ENCODE data around the gene LRMDA. TPM values are rescaled to one million over a fixed set of nuclear protein-coding genes. Genes with fewer than 3 reads are reported as not detected.
"Not testable (repeated sequence)": the region's sequence is repeated elsewhere in the genome, so short reads cannot be mapped to it uniquely, and the experiment has no call there.

Gene LRMDA
- total RNA-seq, 2 experiments from 2014 or later: not detected

GRCh38 chr10:76577455-76577854 is 1146.0 kb downstream of the LRMDA start:
- Mint-ChIP-seq H3K27ac (no peak overlapping the region), H3K27me3 (ENCODE audit: low read depth) (no peaks in the 10 kb centered on the region), H3K4me3 (no peak overlapping the region), H3K4me1 (ENCODE audit: low read depth) (no peaks in the 10 kb centered on the region), H3K36me3 (ENCODE audit: low read depth) (no peaks in the 10 kb centered on the region), H3K9me3 (no peaks in the 10 kb centered on the region)
- DNase-seq: no peak
- CTCF ChIA-PET: no interaction called here
- intact Hi-C loops (cut with micrococcal nuclease): no loop called here

- no peaks in the 10 kb centered on the region for H3K9me3 Mint-ChIP-seq
- H3K4me1 Mint-ChIP-seq (ENCODE audit: low read depth): no peaks in the 10 kb centered on the region
- no peak for DNase-seq
- CTCF ChIA-PET: no interaction called here
- intact Hi-C loops (cut with micrococcal nuclease): no loop called here
- no peaks in the 10 kb centered on the region for H3K27me3 Mint-ChIP-seq (ENCODE audit: low read depth)
- no peaks in the 10 kb centered on the region for H3K36me3 Mint-ChIP-seq (ENCODE audit: low read depth)
- no peak overlapping the region for H3K27ac Mint-ChIP-seq
- no peak overlapping the region for H3K4me3 Mint-ChIP-seq
Observed at GRCh38 chr10:76581506-76582256, 1150.3 kb downstream of the LRMDA start.

- no peak overlapping the region for H3K27ac Mint-ChIP-seq
- intact Hi-C loops (cut with micrococcal nuclease): no loop called here
- DNase-seq: no peak
- H3K36me3 Mint-ChIP-seq (ENCODE audit: low read depth): no peaks in the 10 kb centered on the region
- no peaks in the 10 kb centered on the region for H3K27me3 Mint-ChIP-seq (ENCODE audit: low read depth)
- no peak overlapping the region for H3K4me3 Mint-ChIP-seq
- no peaks in the 10 kb centered on the region for H3K9me3 Mint-ChIP-seq
- CTCF ChIA-PET: no interaction called here
- H3K4me1 Mint-ChIP-seq (ENCODE audit: low read depth): no peaks in the 10 kb centered on the region
Observed at GRCh38 chr10:76582531-76582930, 1151.1 kb downstream of the LRMDA start.

- Mint-ChIP-seq H3K36me3 (ENCODE audit: low read depth) (no peaks in the 10 kb centered on the region), H3K9me3 (no peaks in the 10 kb centered on the region), H3K4me1 (ENCODE audit: low read depth) (no peaks in the 10 kb centered on the region), H3K27ac (no peak overlapping the region), H3K4me3 (no peak overlapping the region), H3K27me3 (ENCODE audit: low read depth) (no peaks in the 10 kb centered on the region)
- no peak for DNase-seq
- CTCF ChIA-PET: no interaction called here
- intact Hi-C loops (cut with micrococcal nuclease): no loop called here
Observed at GRCh38 chr10:76583711-76584161, 1152.3 kb downstream of the LRMDA start.

GRCh38 chr10:76584466-76584865 is 1153.0 kb downstream of the LRMDA start:
- H3K27ac Mint-ChIP-seq; CTCF ChIA-PET; H3K27me3 Mint-ChIP-seq (ENCODE audit: low read depth); DNase-seq; intact Hi-C loops (cut with micrococcal nuclease); H3K4me3 Mint-ChIP-seq; H3K9me3 Mint-ChIP-seq; H3K4me1 Mint-ChIP-seq (ENCODE audit: low read depth); H3K36me3 Mint-ChIP-seq (ENCODE audit: low read depth): not testable (repeated sequence)

Small RNAs within 50 kb of the gene (microRNA-seq; reads per million reads assigned to microRNA genes)
- not detected for gene MIR606 (ENCODE audit: borderline microRNAs expressed, borderline replicate concordance)

Other genes starting within 250 kb of the LRMDA start
- gene VDAC2, start 220.8 kb upstream of the LRMDA start, total RNA-seq: 100 to 1,000 TPM; 193 TPM
- 10 to 100 TPM; 33.2 to 34.8 TPM for gene COMTD1, start 195.7 kb upstream of the LRMDA start, total RNA-seq
- gene ZNF503, start 29.9 kb upstream of the LRMDA start, total RNA-seq: under 1 TPM; 0.07 to 0.21 TPM

Data from activated naive CD4-positive, alpha-beta T cell treated with anti-CD3 and anti-CD28 coated beads for 36 hours (primary cell).